ENCODE results near the gene CACNA1D.

GRCh38 chr3:53765753-53766152 is 271.3 kb downstream of the CACNA1D start:
- no peak for TF ChIP-seq POLR2A (IDR thresholded peaks at IDR 0.05)
- TF ChIP-seq CTCF (IDR thresholded peaks at IDR 0.05) = no peak
- TF ChIP-seq POLR2AphosphoS5 (IDR thresholded peaks at IDR 0.05) = no peak
